Measurements from ENCODE around the gene ENPEP.

The ENPEP gene

GRCh38 chr4:110516106-110516922 is 40.4 kb downstream of the ENPEP start:
- H2BK12ac ChIP-seq (ENCODE audit: low read length in 2 of 2), result no peak overlapping the region
- peak; percentile 81 for DNase-seq
- WGBS, result 27% methylated on average over 5 of the region's 8 CpGs
- H2AFZ ChIP-seq (ENCODE audit: low read depth, low read length), result peak overlapping the region; percentile 18
- H3K18ac ChIP-seq (ENCODE audit: low read depth in 1 of 2, low read length in 2 of 2), result no peak overlapping the region
- H3K9ac ChIP-seq (ENCODE audit: low read length), result peak overlapping the region; percentile 12
- H3K4me2 ChIP-seq (ENCODE audit: low read length, poor library complexity, severe bottlenecking), result peak overlapping the region; percentile 12
- H3K27me3 ChIP-seq (ENCODE audit: control insufficient read depth in 1 of 2, insufficient read depth in 1 of 2, low read length in 2 of 2), result no peaks in the 10 kb centered on the region
- no peaks in the 10 kb centered on the region for H3K9me3 ChIP-seq (ENCODE audit: control insufficient read depth, low read length)
- H3K4me3 ChIP-seq (ENCODE audit: insufficient read depth in 1 of 2, low read depth in 1 of 2, low read length in 2 of 2), result peak overlapping the region in 1 of 2 experiments; percentile 57
- H3K4me1 ChIP-seq (ENCODE audit: control insufficient read depth, insufficient read depth, low read depth, low read length), result no peaks in the 10 kb centered on the region
- no peak overlapping the region for H2AK5ac ChIP-seq (ENCODE audit: low read length, severe bottlenecking)
- no peaks in the 10 kb centered on the region for H3K36me3 ChIP-seq (ENCODE audit: control insufficient read depth in 1 of 2, insufficient read depth in 2 of 2, low read depth in 1 of 2, low read length in 2 of 2)
- H2BK120ac ChIP-seq (ENCODE audit: low read depth, low read length), result no peak overlapping the region
- no peak overlapping the region for H2BK15ac ChIP-seq (ENCODE audit: low read depth, poor library complexity, severe bottlenecking)
- H2BK5ac ChIP-seq (ENCODE audit: low read depth, low read length, poor library complexity, severe bottlenecking), result no peak overlapping the region
- no peak overlapping the region for H3K14ac ChIP-seq (ENCODE audit: low read length in 2 of 2)
- no peaks in the 10 kb centered on the region for H3K79me1 ChIP-seq (replicated peaks; ENCODE audit: low read length, poor library complexity, severe bottlenecking)
- no peak overlapping the region for H4K91ac ChIP-seq (ENCODE audit: low read length)
- H3K23ac ChIP-seq (ENCODE audit: low read length in 2 of 2), result no peak overlapping the region
- H3K4ac ChIP-seq (ENCODE audit: low read depth in 1 of 2, low read length in 2 of 2), result no peak overlapping the region
- H3K27ac ChIP-seq (ENCODE audit: low read length, poor library complexity, severe bottlenecking), result no peak overlapping the region
- H4K8ac ChIP-seq (ENCODE audit: low read length), result no peak overlapping the region

GRCh38 chr4:110518889-110519490 is 43.0 kb downstream of the ENPEP start:
- no CpG with 5 or more reads among the region's 2 CpGs for WGBS
- no peaks in the 10 kb centered on the region for H3K9me3 ChIP-seq (ENCODE audit: control insufficient read depth, low read length)
- H3K4ac ChIP-seq (ENCODE audit: low read depth in 1 of 2, low read length in 2 of 2), result no peak overlapping the region
- no peak overlapping the region for H3K4me2 ChIP-seq (ENCODE audit: low read length, poor library complexity, severe bottlenecking)
- H2BK120ac ChIP-seq (ENCODE audit: low read depth, low read length), result no peak overlapping the region
- no peak overlapping the region for H3K9ac ChIP-seq (ENCODE audit: low read length)
- peak; percentile 41 for DNase-seq
- no peaks in the 10 kb centered on the region for H3K27me3 ChIP-seq (ENCODE audit: control insufficient read depth in 1 of 2, insufficient read depth in 1 of 2, low read length in 2 of 2)
- H3K4me3 ChIP-seq (ENCODE audit: insufficient read depth in 1 of 2, low read depth in 1 of 2, low read length in 2 of 2), result no peak overlapping the region
- no peak overlapping the region for H3K27ac ChIP-seq (ENCODE audit: low read length, poor library complexity, severe bottlenecking)
- H3K79me1 ChIP-seq (replicated peaks; ENCODE audit: low read length, poor library complexity, severe bottlenecking), result no peaks in the 10 kb centered on the region
- no peak overlapping the region for H3K14ac ChIP-seq (ENCODE audit: low read length in 2 of 2)
- no peak overlapping the region for H4K8ac ChIP-seq (ENCODE audit: low read length)
- H3K18ac ChIP-seq (ENCODE audit: low read depth in 1 of 2, low read length in 2 of 2), result no peak overlapping the region
- no peak overlapping the region for H4K91ac ChIP-seq (ENCODE audit: low read length)
- H3K36me3 ChIP-seq (ENCODE audit: control insufficient read depth in 1 of 2, insufficient read depth in 2 of 2, low read depth in 1 of 2, low read length in 2 of 2), result no peaks in the 10 kb centered on the region
- H2BK15ac ChIP-seq (ENCODE audit: low read depth, poor library complexity, severe bottlenecking), result no peak overlapping the region
- no peak overlapping the region for H2AK5ac ChIP-seq (ENCODE audit: low read length, severe bottlenecking)
- H3K4me1 ChIP-seq (ENCODE audit: control insufficient read depth, insufficient read depth, low read depth, low read length), result no peaks in the 10 kb centered on the region
- no peak overlapping the region for H3K23ac ChIP-seq (ENCODE audit: low read length in 2 of 2)
- H2AFZ ChIP-seq (ENCODE audit: low read depth, low read length), result no peak overlapping the region
- H2BK5ac ChIP-seq (ENCODE audit: low read depth, low read length, poor library complexity, severe bottlenecking), result no peak overlapping the region
- no peak overlapping the region for H2BK12ac ChIP-seq (ENCODE audit: low read length in 2 of 2)

GRCh38 chr4:110520886-110521285 is 44.9 kb downstream of the ENPEP start:
- Histone ChIP-seq H3K27me3 (ENCODE audit: control insufficient read depth in 1 of 2, insufficient read depth in 1 of 2, low read length in 2 of 2) (no peaks in the 10 kb centered on the region), H2AFZ (ENCODE audit: low read depth, low read length) (no peak overlapping the region), H3K14ac (ENCODE audit: low read length in 2 of 2) (no peak overlapping the region), H4K91ac (ENCODE audit: low read length) (no peak overlapping the region), H3K4ac (ENCODE audit: low read depth in 1 of 2, low read length in 2 of 2) (no peak overlapping the region), H3K27ac (ENCODE audit: low read length, poor library complexity, severe bottlenecking) (no peak overlapping the region), H3K9ac (ENCODE audit: low read length) (no peak overlapping the region), H4K8ac (ENCODE audit: low read length) (no peak overlapping the region), H2BK15ac (ENCODE audit: low read depth, poor library complexity, severe bottlenecking) (no peak overlapping the region), H3K18ac (ENCODE audit: low read depth in 1 of 2, low read length in 2 of 2) (no peak overlapping the region), H3K36me3 (ENCODE audit: control insufficient read depth in 1 of 2, insufficient read depth in 2 of 2, low read depth in 1 of 2, low read length in 2 of 2) (no peaks in the 10 kb centered on the region), H3K4me3 (ENCODE audit: insufficient read depth in 1 of 2, low read depth in 1 of 2, low read length in 2 of 2) (no peak overlapping the region), H3K4me2 (ENCODE audit: low read length, poor library complexity, severe bottlenecking) (no peak overlapping the region), H3K9me3 (ENCODE audit: control insufficient read depth, low read length) (no peaks in the 10 kb centered on the region), H2BK5ac (ENCODE audit: low read depth, low read length, poor library complexity, severe bottlenecking) (no peak overlapping the region), H2BK120ac (ENCODE audit: low read depth, low read length) (no peak overlapping the region), H2AK5ac (ENCODE audit: low read length, severe bottlenecking) (no peak overlapping the region), H3K23ac (ENCODE audit: low read length in 2 of 2) (no peak overlapping the region), H3K79me1 (replicated peaks; ENCODE audit: low read length, poor library complexity, severe bottlenecking) (no peaks in the 10 kb centered on the region), H3K4me1 (ENCODE audit: control insufficient read depth, insufficient read depth, low read depth, low read length) (no peaks in the 10 kb centered on the region), H2BK12ac (ENCODE audit: low read length in 2 of 2) (no peak overlapping the region)
- no peak for DNase-seq
- 80% methylated on average over 1 of the region's 2 CpGs for WGBS

- Histone ChIP-seq H3K14ac (ENCODE audit: low read length in 2 of 2) (no peak overlapping the region), H4K91ac (ENCODE audit: low read length) (no peak overlapping the region), H4K8ac (ENCODE audit: low read length) (no peak overlapping the region), H2AFZ (ENCODE audit: low read depth, low read length) (no peak overlapping the region), H3K79me1 (replicated peaks; ENCODE audit: low read length, poor library complexity, severe bottlenecking) (no peaks in the 10 kb centered on the region), H3K4me1 (ENCODE audit: control insufficient read depth, insufficient read depth, low read depth, low read length) (no peaks in the 10 kb centered on the region), H3K9me3 (ENCODE audit: control insufficient read depth, low read length) (no peaks in the 10 kb centered on the region), H2BK15ac (ENCODE audit: low read depth, poor library complexity, severe bottlenecking) (no peak overlapping the region), H2BK5ac (ENCODE audit: low read depth, low read length, poor library complexity, severe bottlenecking) (no peak overlapping the region), H3K27me3 (ENCODE audit: control insufficient read depth in 1 of 2, insufficient read depth in 1 of 2, low read length in 2 of 2) (no peaks in the 10 kb centered on the region), H3K23ac (ENCODE audit: low read length in 2 of 2) (no peak overlapping the region), H2AK5ac (ENCODE audit: low read length, severe bottlenecking) (no peak overlapping the region), H3K27ac (ENCODE audit: low read length, poor library complexity, severe bottlenecking) (no peak overlapping the region), H3K18ac (ENCODE audit: low read depth in 1 of 2, low read length in 2 of 2) (no peak overlapping the region), H3K9ac (ENCODE audit: low read length) (no peak overlapping the region), H2BK12ac (ENCODE audit: low read length in 2 of 2) (no peak overlapping the region), H3K4ac (ENCODE audit: low read depth in 1 of 2, low read length in 2 of 2) (no peak overlapping the region), H3K4me3 (ENCODE audit: insufficient read depth in 1 of 2, low read depth in 1 of 2, low read length in 2 of 2) (no peak overlapping the region), H3K36me3 (ENCODE audit: control insufficient read depth in 1 of 2, insufficient read depth in 2 of 2, low read depth in 1 of 2, low read length in 2 of 2) (no peaks in the 10 kb centered on the region), H3K4me2 (ENCODE audit: low read length, poor library complexity, severe bottlenecking) (no peak overlapping the region), H2BK120ac (ENCODE audit: low read depth, low read length) (no peak overlapping the region)
- WGBS, result 67% methylated on average over 1 of the region's 3 CpGs
- no peak for DNase-seq
Observed at GRCh38 chr4:110526589-110526988, 50.6 kb downstream of the ENPEP start.

Measured in mesenchymal stem cell (in vitro differentiated cells and primary cell).